Measurements from ENCODE around the gene CACNB2. TPM values are rescaled to one million over a fixed set of nuclear protein-coding genes. Genes with fewer than 3 reads are reported as not detected.
A peak's percentile ranks its signal among the peaks of the same experiment; 100 is the strongest.

The CACNB2 gene
- total and polyA plus RNA-seq, 12 donors = 4.3 to 82.3 (median 12.9) TPM

- no peak overlapping the region for H3K27ac ChIP-seq
- DNase-seq = no peak
- WGBS, 4 donors = 38 to 43% (median 40%) methylated on average over 2 of the region's 2 CpGs
- no peaks in the 10 kb centered on the region for H3K9me3 ChIP-seq (replicated peaks in 1 of 3)
- H3K4me1 ChIP-seq (replicated peaks in 1 of 2) = no peaks in the 10 kb centered on the region
- H3K27me3 ChIP-seq = no peaks in the 10 kb centered on the region
- TF ChIP-seq CTCF (IDR thresholded peaks at IDR 0.05) (no peak), POLR2A (IDR thresholded peaks at IDR 0.05) (no peak)
- intact Hi-C loops (cut with DNase I) = loop anchor here in 1 of 2 donors (10.0 kb wide), 1 partner anchor 366 kb away; no protein-coding TSS in a partner anchor
- no peak overlapping the region for H3K4me3 ChIP-seq
- H3K36me3 ChIP-seq (replicated peaks in 1 of 2) = no peaks in the 10 kb centered on the region
These were observed 70.5 kb downstream of the CACNB2 start for GRCh38 chr10:18210711-18211110.

GRCh38 chr10:18211862-18212261 is 71.6 kb downstream of the CACNB2 start:
- no peaks in the 10 kb centered on the region for H3K4me1 ChIP-seq (replicated peaks in 1 of 2)
- intact Hi-C loops (cut with DNase I) = loop anchor here in 1 of 2 donors (10.0 kb wide), 1 partner anchor 367 kb away; no protein-coding TSS in a partner anchor
- WGBS, 4 donors = 71 to 79% (median 78%) methylated on average over 4 of the region's 4 CpGs
- H3K4me3 ChIP-seq = no peak overlapping the region
- H3K9me3 ChIP-seq (replicated peaks in 1 of 3) = no peaks in the 10 kb centered on the region
- TF ChIP-seq POLR2A (IDR thresholded peaks at IDR 0.05) (no peak), CTCF (IDR thresholded peaks at IDR 0.05) (no peak)
- H3K36me3 ChIP-seq (replicated peaks in 1 of 2) = no peaks in the 10 kb centered on the region
- no peak for DNase-seq
- no peaks in the 10 kb centered on the region for H3K27me3 ChIP-seq
- H3K27ac ChIP-seq = no peak overlapping the region

GRCh38 chr10:18213271-18213670 is 73.0 kb downstream of the CACNB2 start:
- Histone ChIP-seq H3K36me3 (replicated peaks in 1 of 2) (no peaks in the 10 kb centered on the region), H3K4me3 (no peak overlapping the region), H3K9me3 (replicated peaks in 1 of 3) (no peaks in the 10 kb centered on the region), H3K27ac (no peak overlapping the region), H3K4me1 (replicated peaks in 1 of 2) (no peaks in the 10 kb centered on the region), H3K27me3 (no peaks in the 10 kb centered on the region)
- no peak for DNase-seq
- WGBS, 4 donors = 45 to 60% (median 49%) methylated on average over 4 of the region's 4 CpGs
- TF ChIP-seq POLR2A (IDR thresholded peaks at IDR 0.05) (no peak), CTCF (IDR thresholded peaks at IDR 0.05) (no peak)
- intact Hi-C loops (cut with DNase I) = loop anchor here in 1 of 2 donors (10.0 kb wide), 1 partner anchor 368 kb away; no protein-coding TSS in a partner anchor

GRCh38 chr10:18214691-18215563 is 74.7 kb downstream of the CACNB2 start:
- no peaks in the 10 kb centered on the region for H3K9me3 ChIP-seq (replicated peaks in 1 of 3)
- peaks cover 0 to 7% of the 10 kb centered on the region in 2 donors for H3K4me1 ChIP-seq (replicated peaks in 1 of 2)
- intact Hi-C loops (cut with DNase I) = loop anchor here in 1 of 2 donors (5.0 to 10.0 kb wide), 2 partner anchors 303 to 370 kb away; no protein-coding TSS in a partner anchor
- peak in 6 of 7 donors; percentile 38 to 83 (median 62) for DNase-seq
- H3K27me3 ChIP-seq = no peaks in the 10 kb centered on the region
- WGBS, 4 donors = 24 to 31% (median 27%) methylated on average over 10 of the region's 10 CpGs
- no peak overlapping the region for H3K27ac ChIP-seq
- H3K36me3 ChIP-seq (replicated peaks in 1 of 2) = no peaks in the 10 kb centered on the region
- TF ChIP-seq CTCF (IDR thresholded peaks at IDR 0.05) = peak; percentile 69 to 86 (median 83)
- TF ChIP-seq POLR2A (IDR thresholded peaks at IDR 0.05) = no peak
- no peak overlapping the region for H3K4me3 ChIP-seq

Data from adrenal gland (tissue), 12 donors.